Hepatocyte (in vitro differentiated cells): ENCODE data around the gene CSMD2. TPM values are rescaled to one million over a fixed set of nuclear protein-coding genes. Genes with fewer than 3 reads are reported as not detected.

Experiments used
- DNase-seq: peaks from one replicate; pipeline ENCODE4 v3.0.0-alpha.2; 2016; ENCODE audit warnings: low spot score
- H2AFZ ChIP-seq: fragments of 200-600 bp; sonication (generic); 2 replicates; pipeline ENCODE4 v1.6.0; 2016; ENCODE audit warnings: antibody characterized with exemption, mild to moderate bottlenecking
- H3K27ac ChIP-seq: fragments of 200-600 bp; sonication (generic); 2 replicates; pipeline ENCODE4 v1.5.1; 2016; ENCODE audit warnings: mild to moderate bottlenecking
- H3K27me3 ChIP-seq: fragments of 200-600 bp; sonication (generic); 2 replicates; pipeline ENCODE4 v1.6.1; 2016
- H3K36me3 ChIP-seq: fragments of 200-600 bp; sonication (generic); replicated peaks from 2 replicates; pipeline ENCODE4 v1.5.1; 2016; ENCODE audit warnings: low read depth; ENCODE audit not compliant: insufficient read depth
- H3K4me1 ChIP-seq: fragments of 200-600 bp; sonication (generic); 2 replicates; pipeline ENCODE4 v1.5.1; 2016; ENCODE audit warnings: mild to moderate bottlenecking, moderate library complexity; ENCODE audit not compliant: insufficient read depth
- H3K4me2 ChIP-seq: fragments of 200-600 bp; sonication (generic); 2 replicates; pipeline ENCODE4 v1.6.0; 2016
- H3K4me3 ChIP-seq: fragments of 200-600 bp; sonication (generic); 2 replicates; pipeline ENCODE4 v1.5.1; 2016; ENCODE audit warnings: mild to moderate bottlenecking
- H3K79me2 ChIP-seq: fragments of 200-600 bp; sonication (generic); 2 replicates; pipeline ENCODE4 v1.6.0; 2017; ENCODE audit warnings: mild to moderate bottlenecking
- H3K9me2 ChIP-seq: fragments of 200-600 bp; sonication (generic); replicated peaks from 2 replicates; pipeline ENCODE4 v1.6.0; 2017; ENCODE audit warnings: mild to moderate bottlenecking; ENCODE audit not compliant: insufficient read depth
- H3K9me3 ChIP-seq: fragments of 200-600 bp; sonication (generic); 2 replicates; pipeline ENCODE4 v1.5.1; 2016; ENCODE audit warnings: low read depth, mild to moderate bottlenecking
- H4K20me1 ChIP-seq: fragments of 200-600 bp; sonication (generic); 2 replicates; pipeline ENCODE4 v1.6.0; 2016; ENCODE audit warnings: mild to moderate bottlenecking; ENCODE audit not compliant: insufficient read depth, poor library complexity, severe bottlenecking
- CTCF ChIP-seq: fragments of 200-600 bp; sonication (generic); IDR thresholded peaks from 2 replicates; pipeline ENCODE4 v1.5.1; 2016; ENCODE audit warnings: antibody characterized with exemption, mild to moderate bottlenecking; ENCODE audit not compliant: poor library complexity
- EZH2 ChIP-seq: fragments of 200-600 bp; sonication (generic); IDR thresholded peaks from 2 replicates; pipeline ENCODE4 v1.6.1; 2016; ENCODE audit warnings: antibody characterized with exemption, mild to moderate bottlenecking, borderline replicate concordance
- EZH2phosphoT487 ChIP-seq: fragments of 200-600 bp; sonication (generic); IDR thresholded peaks from one replicate; pipeline ENCODE4 v1.6.1; 2018; ENCODE audit warnings: antibody characterized with exemption, mild to moderate bottlenecking, low read depth, moderate library complexity; ENCODE audit not compliant: unreplicated experiment, severe bottlenecking
- WGBS: methylation state at CpG from one replicate; pipeline ENCODE4 v1.1.6; 2016; ENCODE audit warnings: low lambda C conversion rate; ENCODE audit errors: missing lambda C conversion rate; 5-methylcytosine and 5-hydroxymethylcytosine counted together
- polyA plus RNA-seq: library from polyadenylated mRNA; unstranded; fragments of >200 nt; fragmentation: Nextera tagmentation; extraction: Ambion mirVana; gene quantifications from 2 replicates; pipeline ENCODE4 v1.2.1, GENCODE V29; 2016
- total RNA-seq: library from RNA; depleted of rRNA; stranded (reverse); fragments of >200 nt; gene quantifications from 2 replicates; pipeline ENCODE4 v1.2.3, GENCODE V29; 2014

Gene CSMD2
- total and polyA plus RNA-seq, 2 experiments from 2014 or later: 0.10 to 0.37 TPM

- DNase-seq: no peak
These were observed 589.6 kb downstream of the CSMD2 start for GRCh38 chr1:33575324-33575879.

GRCh38 chr1:33573661-33574060, 591.4 kb downstream of the CSMD2 start:
- Histone ChIP-seq H3K36me3 (no peaks in the 10 kb centered on the region), H3K79me2 (no peaks in the 10 kb centered on the region), H4K20me1 (no peaks in the 10 kb centered on the region), H3K27me3 (no peaks in the 10 kb centered on the region), H3K4me3 (no peak overlapping the region), H2AFZ (no peak overlapping the region), H3K9me3 (no peaks in the 10 kb centered on the region), H3K27ac (no peak overlapping the region), H3K9me2 (no peaks in the 10 kb centered on the region), H3K4me1 (no peaks in the 10 kb centered on the region), H3K4me2 (no peak overlapping the region)
- TF ChIP-seq EZH2: no peak
- no peak for TF ChIP-seq CTCF
- no peak for TF ChIP-seq EZH2phosphoT487
- no peak for DNase-seq
- WGBS: 78% methylated on average over 3 of the region's 3 CpGs

More at GRCh38 chr1:33575324-33575879, 589.6 kb downstream of the CSMD2 start:
- TF ChIP-seq CTCF: no peak
- TF ChIP-seq EZH2: no peak
- no peak for TF ChIP-seq EZH2phosphoT487
- Histone ChIP-seq H3K36me3 (no peaks in the 10 kb centered on the region), H3K9me2 (no peaks in the 10 kb centered on the region), H3K4me2 (no peak overlapping the region), H3K4me1 (no peaks in the 10 kb centered on the region), H3K27me3 (no peaks in the 10 kb centered on the region), H3K79me2 (no peaks in the 10 kb centered on the region), H3K4me3 (no peak overlapping the region), H4K20me1 (no peaks in the 10 kb centered on the region), H2AFZ (no peak overlapping the region), H3K27ac (no peak overlapping the region), H3K9me3 (no peaks in the 10 kb centered on the region)
- WGBS: 82% methylated on average over 7 of the region's 7 CpGs

- no peak for DNase-seq
- WGBS: 88% methylated on average over 5 of the region's 5 CpGs
- no peak overlapping the region for H3K27ac ChIP-seq
- no peaks in the 10 kb centered on the region for H3K36me3 ChIP-seq
- H2AFZ ChIP-seq: no peak overlapping the region
- H3K9me3 ChIP-seq: no peaks in the 10 kb centered on the region
- TF ChIP-seq EZH2 (no peak), CTCF (no peak), EZH2phosphoT487 (no peak)
- no peak overlapping the region for H3K4me2 ChIP-seq
- no peaks in the 10 kb centered on the region for H3K9me2 ChIP-seq
- H3K4me3 ChIP-seq: no peak overlapping the region
- no peaks in the 10 kb centered on the region for H4K20me1 ChIP-seq
- no peaks in the 10 kb centered on the region for H3K79me2 ChIP-seq
- H3K27me3 ChIP-seq: no peaks in the 10 kb centered on the region
- no peaks in the 10 kb centered on the region for H3K4me1 ChIP-seq
These were observed 592.6 kb downstream of the CSMD2 start for GRCh38 chr1:33572387-33572786.

- TF ChIP-seq EZH2phosphoT487: no peak
- no peak for TF ChIP-seq CTCF
- no peak for TF ChIP-seq EZH2
These were observed 595.7 kb downstream of the CSMD2 start for GRCh38 chr1:33569331-33569730.

More at GRCh38 chr1:33569331-33569730, 595.7 kb downstream of the CSMD2 start:
- H3K4me2 ChIP-seq: no peak overlapping the region
- 90% methylated on average over 7 of the region's 7 CpGs for WGBS
- DNase-seq: no peak
- H3K79me2 ChIP-seq: no peaks in the 10 kb centered on the region
- H3K27me3 ChIP-seq: no peaks in the 10 kb centered on the region
- no peaks in the 10 kb centered on the region for H3K4me1 ChIP-seq
- H3K9me3 ChIP-seq: no peaks in the 10 kb centered on the region
- H3K36me3 ChIP-seq: no peaks in the 10 kb centered on the region
- H4K20me1 ChIP-seq: no peaks in the 10 kb centered on the region
- H2AFZ ChIP-seq: no peak overlapping the region
- no peak overlapping the region for H3K4me3 ChIP-seq
- no peaks in the 10 kb centered on the region for H3K9me2 ChIP-seq
- H3K27ac ChIP-seq: no peak overlapping the region
